ENCODE data around the gene WT1. TPM values are rescaled to one million over a fixed set of nuclear protein-coding genes. Genes with fewer than 3 reads are reported as not detected.
A peak's percentile ranks its signal among the peaks of the same experiment; 100 is the strongest.

Gene WT1
- total and polyA plus RNA-seq, 4 donors, result 0.07 to 0.92 (median 0.47) TPM

GRCh38 chr11:32428665-32429303 lies 6.6 kb downstream of the WT1 start:
- Histone ChIP-seq H3K9me3 (ENCODE audit: control insufficient read depth in 4 of 4, insufficient read depth in 3 of 4, low read length in 3 of 4) (peaks cover 0 to 13% (median 0%) of the 10 kb centered on the region in 4 donors), H3K4me1 (ENCODE audit: control insufficient read depth in 5 of 5, insufficient read depth in 5 of 5, low read length in 5 of 5) (peaks cover 0 to 12% (median 12%) of the 10 kb centered on the region in 5 donors), H3K27me3 (ENCODE audit: control insufficient read depth in 3 of 3, insufficient read depth in 3 of 3, low read length in 2 of 3) (peaks cover 21 to 98% (median 83%) of the 10 kb centered on the region in 3 donors), H3K36me3 (ENCODE audit: control insufficient read depth in 4 of 4, insufficient read depth in 4 of 4, low read length in 4 of 4) (no peaks in the 10 kb centered on the region), H3K27ac (ENCODE audit: low read depth in 1 of 2, low read length in 1 of 2) (no peak overlapping the region), H3K9ac (ENCODE audit: insufficient read depth in 1 of 2, low read length in 2 of 2) (no peak overlapping the region), H3K4me3 (no peak overlapping the region)
- no peak for TF ChIP-seq CTCF (IDR thresholded peaks at IDR 0.05; ENCODE audit: control extremely low read depth, extremely low read depth)
- DNase-seq (no peak), ATAC-seq (ENCODE audit: insufficient read depth, low FRiP score) (no peak)
- WGBS, 2 donors, result 10 to 18% methylated on average over 31 of the region's 31 CpGs

DNA sequence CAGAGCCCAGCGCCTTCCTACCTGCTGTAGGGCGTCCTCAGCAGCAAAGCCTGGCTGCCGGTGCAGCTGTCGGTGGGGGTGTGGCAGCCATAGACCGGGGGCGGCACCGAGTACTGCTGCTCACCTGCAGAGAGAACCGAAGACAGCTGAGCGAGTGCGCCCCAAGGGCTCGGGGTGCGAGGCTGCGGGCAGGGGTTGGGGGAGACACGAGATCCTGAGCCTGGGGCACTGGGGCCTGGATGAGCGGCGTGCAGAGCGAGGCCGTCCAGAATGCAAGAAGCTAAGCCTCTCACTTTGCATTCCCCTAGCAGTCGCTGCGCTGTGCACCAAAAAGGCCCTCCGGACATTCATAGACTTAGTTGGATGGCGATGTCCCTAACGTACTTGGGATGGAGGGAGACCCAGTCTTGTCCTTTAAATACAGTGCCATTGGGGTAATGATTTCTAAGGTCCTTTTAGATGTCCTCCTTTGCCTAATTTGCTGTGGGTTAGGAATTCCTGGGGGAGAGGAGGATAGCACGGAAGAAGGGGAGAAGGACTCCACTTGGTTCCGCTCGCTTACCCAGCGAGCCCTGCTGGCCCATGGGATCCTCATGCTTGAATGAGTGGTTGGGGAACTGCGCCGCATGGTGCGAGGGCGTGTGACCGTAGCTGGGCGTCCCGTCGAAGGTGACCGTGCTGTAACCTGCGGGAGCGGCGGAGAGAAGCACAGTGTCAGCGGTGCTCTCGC lies 7.2 kb downstream of the WT1 start:
- TF ChIP-seq CTCF (IDR thresholded peaks at IDR 0.05; ENCODE audit: control extremely low read depth, extremely low read depth), result no peak
- DNase-seq, result peak in 1 of 3 donors; percentile 18
- H3K36me3 ChIP-seq (ENCODE audit: control insufficient read depth in 4 of 4, insufficient read depth in 4 of 4, low read length in 4 of 4), result no peaks in the 10 kb centered on the region
- no peak for ATAC-seq (ENCODE audit: insufficient read depth, low FRiP score)
- no peak overlapping the region for H3K4me3 ChIP-seq
- peaks cover 0 to 12% (median 7%) of the 10 kb centered on the region in 5 donors for H3K4me1 ChIP-seq (ENCODE audit: control insufficient read depth in 5 of 5, insufficient read depth in 5 of 5, low read length in 5 of 5)
- peaks cover 0 to 10% (median 0%) of the 10 kb centered on the region in 4 donors for H3K9me3 ChIP-seq (ENCODE audit: control insufficient read depth in 4 of 4, insufficient read depth in 3 of 4, low read length in 3 of 4)
- H3K27me3 ChIP-seq (ENCODE audit: control insufficient read depth in 3 of 3, insufficient read depth in 3 of 3, low read length in 2 of 3), result peaks cover 21 to 98% (median 83%) of the 10 kb centered on the region in 3 donors
- H3K27ac ChIP-seq (ENCODE audit: low read depth in 1 of 2, low read length in 1 of 2), result no peak overlapping the region
- WGBS, 2 donors, result 13 to 18% methylated on average over 40 to 41 of the region's 41 CpGs
- H3K9ac ChIP-seq (ENCODE audit: insufficient read depth in 1 of 2, low read length in 2 of 2), result no peak overlapping the region

DNA sequence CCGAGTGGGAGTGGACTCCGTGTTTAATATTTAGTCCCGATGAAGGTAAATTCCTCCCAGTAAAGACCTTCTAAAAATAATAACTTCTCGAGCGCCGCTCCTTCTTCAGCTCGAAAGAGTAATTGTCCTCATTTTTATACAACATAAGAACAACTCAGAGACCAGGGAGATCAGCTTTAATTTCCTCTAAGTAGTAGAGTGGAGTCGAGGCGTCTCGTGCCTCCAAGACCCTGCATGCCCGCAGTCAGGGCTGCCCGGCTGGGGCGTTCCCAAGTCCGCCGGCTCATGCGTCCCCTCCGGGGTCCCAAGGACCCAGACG lies 7.8 kb downstream of the WT1 start:
- Histone ChIP-seq H3K9ac (ENCODE audit: insufficient read depth in 1 of 2, low read length in 2 of 2) (no peak overlapping the region), H3K27ac (ENCODE audit: low read depth in 1 of 2, low read length in 1 of 2) (no peak overlapping the region), H3K36me3 (ENCODE audit: control insufficient read depth in 4 of 4, insufficient read depth in 4 of 4, low read length in 4 of 4) (no peaks in the 10 kb centered on the region), H3K27me3 (ENCODE audit: control insufficient read depth in 3 of 3, insufficient read depth in 3 of 3, low read length in 2 of 3) (peaks cover 21 to 98% (median 79%) of the 10 kb centered on the region in 3 donors), H3K4me1 (ENCODE audit: control insufficient read depth in 5 of 5, insufficient read depth in 5 of 5, low read length in 5 of 5) (peaks cover 0 to 12% (median 4%) of the 10 kb centered on the region in 5 donors), H3K4me3 (no peak overlapping the region), H3K9me3 (ENCODE audit: control insufficient read depth in 4 of 4, insufficient read depth in 3 of 4, low read length in 3 of 4) (peaks cover 0 to 10% (median 0%) of the 10 kb centered on the region in 4 donors)
- WGBS, 2 donors, result 11 to 13% methylated on average over 18 of the region's 18 CpGs
- no peak for DNase-seq
- no peak for ATAC-seq (ENCODE audit: insufficient read depth, low FRiP score)
- TF ChIP-seq CTCF (IDR thresholded peaks at IDR 0.05; ENCODE audit: control extremely low read depth, extremely low read depth), result no peak
